Loucy (cell line): Measurements from ENCODE around the gene ADAT1.

ENCODE experiments used
- CTCF ChIP-seq: fragments of 200-600 bp; sonication (generic); conservative IDR thresholded peaks from 2 replicates; pipeline ENCODE4 v1.5.1; 2014; ENCODE audit warnings: mild to moderate bottlenecking, antibody characterized with exemption, low read length
- EZH2phosphoT487 ChIP-seq: fragments of 200-600 bp; IDR thresholded peaks from 2 replicates; pipeline ENCODE4 v1.6.1; 2018; ENCODE audit warnings: antibody characterized with exemption, mild to moderate bottlenecking, moderate library complexity, borderline replicate concordance

- no peak for TF ChIP-seq CTCF
- TF ChIP-seq EZH2phosphoT487: no peak
Measured at GRCh38 chr16:75599452-75600277, 23.4 kb downstream of the ADAT1 start.
